ENCODE measurements around the gene TSPYL2. TPM values are rescaled to one million over a fixed set of nuclear protein-coding genes. Genes with fewer than 3 reads are reported as not detected.

Gene TSPYL2
- total RNA-seq, 1 donor from 2014 or later = 44.4 TPM

DNA sequence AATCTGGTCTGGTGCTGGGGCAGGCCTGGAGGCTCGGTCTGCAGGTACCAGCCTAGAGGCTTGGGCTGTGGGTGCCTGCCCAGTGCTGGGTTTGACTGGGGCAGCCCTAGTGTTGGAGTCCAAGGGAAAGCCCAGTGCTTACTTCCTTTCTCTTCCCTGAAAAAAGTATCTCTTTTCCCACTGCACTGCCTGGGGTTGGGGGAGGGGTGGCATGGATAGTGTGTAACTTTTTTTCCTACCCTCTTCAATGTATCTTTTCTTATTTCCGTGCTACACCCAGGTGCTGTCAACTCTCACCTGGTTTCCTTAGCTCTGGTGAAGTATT, 33.3 kb downstream of the TSPYL2 start:
- Histone ChIP-seq H3K9me3 (no peaks in the 10 kb centered on the region), H3K27ac (no peak overlapping the region), H3K4me3 (no peak overlapping the region), H3K36me3 (no peaks in the 10 kb centered on the region), H3K4me1 (no peaks in the 10 kb centered on the region), H3K27me3 (no peaks in the 10 kb centered on the region)
- ATAC-seq (no peak), DNase-seq (no peak)
- intact Hi-C loops (cut with DNase I) = no loop called here
- TF ChIP-seq, protein P1, sequence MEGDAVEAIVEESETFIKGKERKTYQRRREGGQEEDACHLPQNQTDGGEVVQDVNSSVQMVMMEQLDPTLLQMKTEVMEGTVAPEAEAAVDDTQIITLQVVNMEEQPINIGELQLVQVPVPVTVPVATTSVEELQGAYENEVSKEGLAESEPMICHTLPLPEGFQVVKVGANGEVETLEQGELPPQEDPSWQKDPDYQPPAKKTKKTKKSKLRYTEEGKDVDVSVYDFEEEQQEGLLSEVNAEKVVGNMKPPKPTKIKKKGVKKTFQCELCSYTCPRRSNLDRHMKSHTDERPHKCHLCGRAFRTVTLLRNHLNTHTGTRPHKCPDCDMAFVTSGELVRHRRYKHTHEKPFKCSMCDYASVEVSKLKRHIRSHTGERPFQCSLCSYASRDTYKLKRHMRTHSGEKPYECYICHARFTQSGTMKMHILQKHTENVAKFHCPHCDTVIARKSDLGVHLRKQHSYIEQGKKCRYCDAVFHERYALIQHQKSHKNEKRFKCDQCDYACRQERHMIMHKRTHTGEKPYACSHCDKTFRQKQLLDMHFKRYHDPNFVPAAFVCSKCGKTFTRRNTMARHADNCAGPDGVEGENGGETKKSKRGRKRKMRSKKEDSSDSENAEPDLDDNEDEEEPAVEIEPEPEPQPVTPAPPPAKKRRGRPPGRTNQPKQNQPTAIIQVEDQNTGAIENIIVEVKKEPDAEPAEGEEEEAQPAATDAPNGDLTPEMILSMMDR (IDR thresholded peaks at IDR 0.05) = no peak

- TF ChIP-seq, protein P1 (IDR thresholded peaks at IDR 0.05) = no peak
- DNase-seq = no peak
- no peak for ATAC-seq
Observed at GRCh38 chrX:53116101-53116500, 33.9 kb downstream of the TSPYL2 start.

DNA sequence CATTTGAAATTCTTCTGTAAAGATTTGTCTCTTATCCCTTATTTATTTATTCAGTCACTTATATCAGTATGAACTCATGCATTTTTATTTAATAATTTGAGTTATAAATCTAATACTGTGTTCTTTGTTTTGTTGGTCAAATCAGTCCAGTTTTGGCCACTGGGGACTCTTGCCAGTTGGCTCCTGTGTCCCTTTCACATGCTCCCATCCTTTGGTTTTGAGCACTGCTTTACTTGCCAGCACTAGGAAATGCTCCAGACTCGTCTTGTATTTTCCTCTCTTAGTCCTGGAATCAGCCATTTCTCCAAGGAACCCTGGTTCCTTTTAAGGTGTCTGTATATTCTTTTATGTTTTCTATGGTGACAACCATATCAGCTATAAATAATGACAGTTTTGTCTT, 39.8 kb downstream of the TSPYL2 start:
- H3K27ac ChIP-seq = no peak overlapping the region
- no peak overlapping the region for H3K4me3 ChIP-seq
- H3K9me3 ChIP-seq = no peaks in the 10 kb centered on the region
- TF ChIP-seq, protein P1 (IDR thresholded peaks at IDR 0.05) = no peak
- no peaks in the 10 kb centered on the region for H3K36me3 ChIP-seq
- H3K4me1 ChIP-seq = no peaks in the 10 kb centered on the region
- no peaks in the 10 kb centered on the region for H3K27me3 ChIP-seq
- intact Hi-C loops (cut with DNase I) = no loop called here
- DNase-seq (no peak), ATAC-seq (no peak)

More at GRCh38 chrX:53116101-53116500, 33.9 kb downstream of the TSPYL2 start:
- Histone ChIP-seq H3K36me3 (no peaks in the 10 kb centered on the region), H3K27me3 (no peaks in the 10 kb centered on the region), H3K9me3 (no peaks in the 10 kb centered on the region), H3K4me3 (no peak overlapping the region), H3K4me1 (no peaks in the 10 kb centered on the region), H3K27ac (no peak overlapping the region)
- intact Hi-C loops (cut with DNase I) = no loop called here

DNA sequence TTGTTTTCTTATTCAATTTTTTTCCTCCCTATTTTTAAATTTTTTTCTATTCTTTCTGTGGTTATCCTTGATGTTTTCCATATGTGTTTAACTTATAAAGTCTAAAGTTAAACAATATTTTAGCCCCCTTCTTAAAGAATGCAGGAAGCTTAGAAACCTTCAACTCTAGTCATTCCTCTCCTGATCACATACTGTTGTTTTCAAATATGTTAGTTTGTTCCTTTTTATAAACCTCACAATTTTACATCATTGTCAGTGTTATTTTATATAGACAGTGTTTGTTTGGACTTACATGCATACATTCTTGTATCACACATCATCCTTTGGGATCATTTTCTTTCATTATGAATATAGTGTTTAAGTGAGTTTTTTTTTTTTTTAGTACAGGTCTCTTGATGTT, 43.3 kb downstream of the TSPYL2 start:
- TF ChIP-seq, protein P1 (IDR thresholded peaks at IDR 0.05) = no peak
- no peaks in the 10 kb centered on the region for H3K36me3 ChIP-seq
- intact Hi-C loops (cut with DNase I) = no loop called here
- no peaks in the 10 kb centered on the region for H3K4me1 ChIP-seq
- H3K27me3 ChIP-seq = no peaks in the 10 kb centered on the region
- H3K4me3 ChIP-seq = no peak overlapping the region
- no peaks in the 10 kb centered on the region for H3K9me3 ChIP-seq
- ATAC-seq (no peak), DNase-seq (no peak)
- H3K27ac ChIP-seq = no peak overlapping the region

GRCh38 chrX:53126377-53126776, 44.2 kb downstream of the TSPYL2 start:
- Histone ChIP-seq H3K9me3 (no peaks in the 10 kb centered on the region), H3K4me3 (no peak overlapping the region), H3K27me3 (no peaks in the 10 kb centered on the region), H3K36me3 (no peaks in the 10 kb centered on the region), H3K27ac (no peak overlapping the region), H3K4me1 (no peaks in the 10 kb centered on the region)
- intact Hi-C loops (cut with DNase I) = no loop called here
- no peak for ATAC-seq
- no peak for DNase-seq
- TF ChIP-seq, protein P1 (IDR thresholded peaks at IDR 0.05) = no peak

DNA sequence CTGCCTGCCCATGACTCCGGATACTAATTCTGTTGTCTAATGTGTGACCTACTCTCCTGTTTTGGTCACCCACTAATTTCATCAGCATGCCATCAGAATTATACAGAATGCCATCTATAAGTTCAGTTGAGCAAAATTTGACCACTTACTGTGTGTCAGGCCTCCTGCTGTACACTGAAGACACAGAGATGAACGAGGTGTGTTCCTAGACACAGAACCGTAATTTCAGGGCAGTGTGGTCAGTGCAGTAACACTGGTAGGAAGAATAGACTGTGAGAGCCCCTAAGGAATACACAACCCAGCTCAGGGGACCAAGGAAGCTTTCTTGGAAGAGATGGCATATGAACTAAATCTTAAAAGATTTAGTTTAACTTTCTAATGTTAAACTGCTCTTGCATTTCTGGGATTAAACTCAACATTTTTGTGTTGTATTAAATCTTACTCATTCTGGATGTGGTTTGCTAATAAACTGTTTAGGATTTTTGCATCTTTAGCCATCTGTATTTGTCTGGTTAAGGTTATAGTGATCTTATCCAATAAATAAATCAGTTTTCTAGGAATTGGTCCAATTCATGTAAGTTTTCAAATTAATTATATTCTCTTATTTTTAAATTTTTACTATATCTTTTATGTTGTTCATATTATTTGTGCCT, 46.1 kb downstream of the TSPYL2 start:
- ATAC-seq = no peak
- H3K4me3 ChIP-seq = no peak overlapping the region

More for the DNA sequence above, 46.1 kb downstream of the TSPYL2 start:
- no peaks in the 10 kb centered on the region for H3K36me3 ChIP-seq
- H3K27me3 ChIP-seq = no peaks in the 10 kb centered on the region
- intact Hi-C loops (cut with DNase I) = no loop called here
- no peaks in the 10 kb centered on the region for H3K4me1 ChIP-seq
- H3K27ac ChIP-seq = no peak overlapping the region
- TF ChIP-seq, protein P1 (IDR thresholded peaks at IDR 0.05) = no peak
- no peak for DNase-seq
- no peaks in the 10 kb centered on the region for H3K9me3 ChIP-seq
